GM12878 (cell line): Measurements from ENCODE around the gene DUSP8. TPM values are rescaled to one million over a fixed set of nuclear protein-coding genes. Genes with fewer than 3 reads are reported as not detected.

ENCODE experiments used
- ATF7 ChIP-seq: fragments of 450-650 bp; IDR thresholded peaks from 2 replicates; pipeline ENCODE4 v1.6.1; 2016; ENCODE audit warnings: low read depth, mild to moderate bottlenecking
- FOXM1 ChIP-seq: IDR thresholded peaks from 2 replicates; pipeline ENCODE4 v1.6.1; 2012; ENCODE audit warnings: low read depth, mild to moderate bottlenecking, inconsistent platforms, low read length, moderate library complexity
- HDAC2 ChIP-seq: fragments of 200-600 bp; sonication (generic); IDR thresholded peaks from 2 replicates; pipeline ENCODE4 v1.6.1; 2017
- KLF5 ChIP-seq: fragments of 450-650 bp; IDR thresholded peaks from 2 replicates; pipeline ENCODE4 v1.6.1; 2014; ENCODE audit warnings: mild to moderate bottlenecking; ENCODE audit not compliant: partially characterized antibody
- MAX ChIP-seq: IDR thresholded peaks from 2 replicates; pipeline ENCODE4 v1.6.1; 2012; ENCODE audit warnings: low read depth, low read length, improper control_type of control experiment
- MLLT1 ChIP-seq: fragments of 450-650 bp; IDR thresholded peaks from 2 replicates; pipeline ENCODE4 v1.6.1; 2016; ENCODE audit warnings: mild to moderate bottlenecking
- MYC ChIP-seq: IDR thresholded peaks from 2 replicates; pipeline ENCODE4 v1.6.1; 2011; ENCODE audit warnings: mild to moderate bottlenecking, low read length, moderate library complexity, inconsistent platforms; ENCODE audit not compliant: insufficient read depth, insufficient replicate concordance, insufficient read length, severe bottlenecking
- PAX8 ChIP-seq: fragments of 450-650 bp; IDR thresholded peaks from 2 replicates; pipeline ENCODE4 v1.6.1; 2017; ENCODE audit warnings: mild to moderate bottlenecking, moderate library complexity
- POU2F2 ChIP-seq: IDR thresholded peaks from 3 replicates; pipeline ENCODE4 v1.6.1; 2011; ENCODE audit warnings: low read depth, mild to moderate bottlenecking, low read length, borderline replicate concordance
- RAD51 ChIP-seq: fragments of 450-650 bp; IDR thresholded peaks from 2 replicates; pipeline ENCODE4 v1.6.1; 2016; ENCODE audit warnings: moderate library complexity, mild to moderate bottlenecking, inconsistent platforms
- RELA ChIP-seq: fragments of 450-650 bp; IDR thresholded peaks from 2 replicates; pipeline ENCODE4 v1.8.0; 2014; ENCODE audit warnings: borderline replicate concordance; ENCODE audit not compliant: partially characterized antibody
- SIN3A ChIP-seq: IDR thresholded peaks from 2 replicates; pipeline ENCODE4 v1.6.1; 2012; ENCODE audit warnings: low read depth, low read length, improper control_type of control experiment
- SKIL ChIP-seq: fragments of 450-650 bp; IDR thresholded peaks from 2 replicates; pipeline ENCODE4 v1.6.1; 2017; ENCODE audit warnings: mild to moderate bottlenecking, low read depth, inconsistent platforms; ENCODE audit not compliant: poor library complexity, severe bottlenecking
- SUZ12 ChIP-seq: fragments of 200-600 bp; sonication (generic); IDR thresholded peaks from one replicate; pipeline ENCODE4 v1.6.1; 2018; ENCODE audit warnings: antibody characterized with exemption, mild to moderate bottlenecking; ENCODE audit not compliant: unreplicated experiment
- TAF1 ChIP-seq: IDR thresholded peaks from 2 replicates; pipeline ENCODE4 v1.6.1; 2011; ENCODE audit warnings: mild to moderate bottlenecking, low read depth, low read length, borderline replicate concordance
- TCF3 ChIP-seq: IDR thresholded peaks from 2 replicates; pipeline ENCODE4 v1.6.1; 2012; ENCODE audit warnings: low read depth, mild to moderate bottlenecking, low read length, borderline replicate concordance; ENCODE audit not compliant: insufficient read depth
- WRNIP1 ChIP-seq: IDR thresholded peaks from 2 replicates; pipeline ENCODE4 v1.6.1; 2011; ENCODE audit warnings: low read depth, low read length, improper control_type of control experiment, borderline replicate concordance
- YY1 ChIP-seq: IDR thresholded peaks from 2 replicates; pipeline ENCODE4 v1.6.1; 2011; ENCODE audit warnings: low read depth, mild to moderate bottlenecking, low read length
- ZNF24 ChIP-seq: fragments of 450-650 bp; IDR thresholded peaks from 2 replicates; pipeline ENCODE4 v1.6.1; 2017; ENCODE audit warnings: antibody characterized with exemption, mild to moderate bottlenecking
- ZNF384 ChIP-seq: IDR thresholded peaks from 2 replicates; pipeline ENCODE4 v1.6.1; 2012; ENCODE audit warnings: low read depth, mild to moderate bottlenecking, low read length, improper control_type of control experiment, borderline replicate concordance
- polyA plus RNA-seq, 11 experiments: library from polyadenylated mRNA; depleted of rRNA in 4 of 11; unstranded in 6 of 11; stranded (reverse) in 5 of 11; fragments of >200 nt; fragmentation: Nextera tagmentation in 4 of 11; fragmentation: Illumina TruSeq in 1 of 11; extraction: Ambion mirVana in 4 of 11; extraction: Trizol in 1 of 11; gene quantifications; 1 replicate in 1 of 11; 2 replicates in 10 of 11; pipeline versions ENCODE4 v1.2.1 to v1.2.3, GENCODE V29; 2011 to 2016; ENCODE audit warnings: inconsistent platforms in 2 of 11, missing spikeins in 2 of 11, low read depth in 1 of 11
- total RNA-seq, 4 experiments: library from RNA; depleted of rRNA in 3 of 4; stranded (reverse); fragments of >200 nt in 3 of 4; fragmentation: Illumina TruSeq in 1 of 4; extraction: Trizol in 1 of 4; gene quantifications; 2 replicates each; pipeline versions ENCODE4 v1.2.1 to v1.2.3, GENCODE V29; 2013 to 2021
- TF ChIP-seq, protein P1 (sequence below): IDR thresholded peaks from 2 replicates; pipeline ENCODE4 v1.6.1; 2012; ENCODE audit warnings: improper control_type of control experiment, low read depth, low read length; ENCODE audit not compliant: insufficient replicate concordance

DUSP8 gene
- total and polyA plus RNA-seq, 10 of the 15 experiments (the other 5 are each of a cell fraction or from before 2014, with no cell fraction given): 0.04 to 1.7 (median 0.26) TPM; not detected in 6

DNA sequence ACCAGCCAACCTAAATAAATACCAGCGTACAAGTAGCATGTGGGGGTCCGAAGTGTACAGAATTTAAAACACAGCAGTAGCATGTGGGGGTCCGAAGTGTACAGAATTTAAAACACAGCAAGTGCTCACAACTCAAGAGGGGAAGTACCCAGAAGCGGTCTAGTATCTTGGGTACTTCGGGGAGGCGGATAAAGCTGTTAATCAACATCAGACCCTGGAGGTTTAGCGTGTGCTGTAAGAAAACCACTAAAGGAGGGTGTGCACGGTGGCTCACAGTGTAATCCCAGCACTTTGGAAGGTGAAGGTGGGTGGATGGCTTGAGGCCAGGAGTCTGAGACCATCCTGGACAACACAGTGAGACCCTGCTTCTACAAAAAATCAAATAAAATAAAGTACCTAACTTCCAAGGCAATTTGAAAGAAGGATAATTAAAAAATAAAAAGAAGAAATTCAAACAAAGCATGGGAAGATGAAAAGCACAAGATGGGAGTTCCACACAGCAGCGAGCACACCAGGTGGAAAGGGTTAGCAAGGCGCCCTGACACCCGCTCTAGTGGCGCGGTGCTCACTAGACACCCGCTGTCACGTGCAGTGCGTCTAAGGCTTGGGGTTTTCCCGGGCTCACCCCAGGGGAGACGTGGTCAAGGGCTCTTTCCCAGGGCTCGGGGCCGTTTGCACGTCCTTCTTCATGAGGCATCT, 50.5 kb downstream of the DUSP8 start (continued):
- peak; percentile 77; the same call in 1 of the 2 replicates for TF ChIP-seq TCF3
- TF ChIP-seq RELA: peak; percentile 97
- TF ChIP-seq PAX8: peak; percentile 68; the same call in 1 of the 2 replicates
- TF ChIP-seq RAD51: peak; percentile 94
- peak; percentile 87 for TF ChIP-seq MAX
- TF ChIP-seq, protein P1, sequence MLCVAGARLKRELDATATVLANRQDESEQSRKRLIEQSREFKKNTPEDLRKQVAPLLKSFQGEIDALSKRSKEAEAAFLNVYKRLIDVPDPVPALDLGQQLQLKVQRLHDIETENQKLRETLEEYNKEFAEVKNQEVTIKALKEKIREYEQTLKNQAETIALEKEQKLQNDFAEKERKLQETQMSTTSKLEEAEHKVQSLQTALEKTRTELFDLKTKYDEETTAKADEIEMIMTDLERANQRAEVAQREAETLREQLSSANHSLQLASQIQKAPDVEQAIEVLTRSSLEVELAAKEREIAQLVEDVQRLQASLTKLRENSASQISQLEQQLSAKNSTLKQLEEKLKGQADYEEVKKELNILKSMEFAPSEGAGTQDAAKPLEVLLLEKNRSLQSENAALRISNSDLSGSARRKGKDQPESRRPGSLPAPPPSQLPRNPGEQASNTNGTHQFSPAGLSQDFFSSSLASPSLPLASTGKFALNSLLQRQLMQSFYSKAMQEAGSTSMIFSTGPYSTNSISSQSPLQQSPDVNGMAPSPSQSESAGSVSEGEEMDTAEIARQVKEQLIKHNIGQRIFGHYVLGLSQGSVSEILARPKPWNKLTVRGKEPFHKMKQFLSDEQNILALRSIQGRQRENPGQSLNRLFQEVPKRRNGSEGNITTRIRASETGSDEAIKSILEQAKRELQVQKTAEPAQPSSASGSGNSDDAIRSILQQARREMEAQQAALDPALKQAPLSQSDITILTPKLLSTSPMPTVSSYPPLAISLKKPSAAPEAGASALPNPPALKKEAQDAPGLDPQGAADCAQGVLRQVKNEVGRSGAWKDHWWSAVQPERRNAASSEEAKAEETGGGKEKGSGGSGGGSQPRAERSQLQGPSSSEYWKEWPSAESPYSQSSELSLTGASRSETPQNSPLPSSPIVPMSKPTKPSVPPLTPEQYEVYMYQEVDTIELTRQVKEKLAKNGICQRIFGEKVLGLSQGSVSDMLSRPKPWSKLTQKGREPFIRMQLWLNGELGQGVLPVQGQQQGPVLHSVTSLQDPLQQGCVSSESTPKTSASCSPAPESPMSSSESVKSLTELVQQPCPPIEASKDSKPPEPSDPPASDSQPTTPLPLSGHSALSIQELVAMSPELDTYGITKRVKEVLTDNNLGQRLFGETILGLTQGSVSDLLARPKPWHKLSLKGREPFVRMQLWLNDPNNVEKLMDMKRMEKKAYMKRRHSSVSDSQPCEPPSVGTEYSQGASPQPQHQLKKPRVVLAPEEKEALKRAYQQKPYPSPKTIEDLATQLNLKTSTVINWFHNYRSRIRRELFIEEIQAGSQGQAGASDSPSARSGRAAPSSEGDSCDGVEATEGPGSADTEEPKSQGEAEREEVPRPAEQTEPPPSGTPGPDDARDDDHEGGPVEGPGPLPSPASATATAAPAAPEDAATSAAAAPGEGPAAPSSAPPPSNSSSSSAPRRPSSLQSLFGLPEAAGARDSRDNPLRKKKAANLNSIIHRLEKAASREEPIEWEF: no peak
- TF ChIP-seq SIN3A: no peak
- peak; percentile 17 for TF ChIP-seq KLF5
- no peak for TF ChIP-seq SUZ12
- no peak for TF ChIP-seq ATF7
- peak; percentile 43; the same call in 1 of the 3 replicates for TF ChIP-seq POU2F2
- TF ChIP-seq ZNF24: no peak
- TF ChIP-seq FOXM1: no peak
- no peak for TF ChIP-seq TAF1
- peak; percentile 48; the same call in 1 of the 2 replicates for TF ChIP-seq YY1
- TF ChIP-seq ZNF384: no peak
- peak; percentile 88 for TF ChIP-seq SKIL
- TF ChIP-seq MLLT1: 0 out of 2 replicates have a peak, but pooled peaks have one; percentile 61
- 0 out of 2 replicates have a peak, but pooled peaks have one; percentile 79 for TF ChIP-seq WRNIP1
- TF ChIP-seq HDAC2: no peak
- TF ChIP-seq MYC: no peak
